Dedifferentiated amniotic fluid mesenchymal stem cell (primary cell): Measurements from ENCODE around the gene FAM111A.

Experiments
- DNase-seq: peaks from one replicate; pipeline ENCODE4 v3.0.0-alpha.2; 2016; ENCODE audit errors: extremely low spot score

FAM111A gene

DNA sequence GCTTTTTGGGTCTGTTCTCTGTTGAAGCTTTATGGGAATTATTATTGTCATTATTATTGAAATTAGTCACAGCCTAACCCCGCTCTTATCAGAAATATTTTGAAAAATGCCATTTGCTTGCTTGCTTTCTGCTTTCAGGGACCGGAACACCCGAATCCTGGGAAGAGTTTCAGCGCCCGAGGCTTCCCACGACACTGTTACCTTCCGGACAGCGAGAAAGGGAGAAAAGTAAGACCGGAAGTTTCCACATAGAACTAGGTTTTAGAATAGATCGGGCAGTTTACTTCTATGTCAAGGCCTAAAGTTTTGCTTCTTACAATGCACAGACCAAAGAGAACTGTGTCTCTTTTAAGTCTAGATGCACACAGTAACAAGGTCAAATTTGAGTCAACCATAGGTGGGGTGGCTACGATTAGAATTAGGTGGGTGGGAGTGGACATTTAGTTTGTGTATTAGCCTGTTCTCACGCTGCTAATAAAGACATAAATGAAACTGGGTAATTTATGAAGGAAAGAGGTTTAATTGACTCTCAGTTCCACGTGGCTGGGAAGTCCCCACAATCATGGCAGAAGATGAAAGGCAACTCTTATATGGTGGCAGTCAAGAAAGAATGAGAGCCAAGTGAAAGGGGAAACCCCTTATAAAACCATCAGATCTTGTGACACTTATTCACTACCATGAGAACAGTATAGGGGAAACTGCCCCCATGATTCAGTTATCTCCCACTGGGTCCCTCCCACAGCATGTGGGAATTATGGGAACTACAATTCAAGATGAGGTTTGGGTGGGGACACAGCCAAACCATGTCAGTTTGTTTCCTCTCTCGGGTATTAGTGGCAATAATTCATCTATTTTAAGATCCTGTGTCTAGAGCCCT is 57.1 kb downstream of the FAM111A start:
- DNase-seq = no peak

DNA sequence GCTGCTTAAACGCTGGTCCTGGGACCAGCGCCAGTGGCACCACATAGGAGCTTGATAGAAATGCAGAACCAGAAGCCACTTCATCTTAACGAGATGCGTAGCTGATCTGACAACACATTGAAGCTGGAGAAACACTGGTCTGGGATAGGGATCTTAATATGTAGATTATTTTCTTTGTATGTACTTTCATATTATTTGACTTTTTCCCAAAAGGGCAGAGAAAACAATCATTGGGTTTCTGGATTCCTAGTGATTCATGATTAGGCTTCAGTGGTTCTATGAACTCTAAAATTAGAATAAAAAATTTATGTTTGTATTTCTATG is 57.7 kb downstream of the FAM111A start:
- DNase-seq = no peak

- DNase-seq = no peak
Observed at GRCh38 chr11:59201353-59201752, 58.7 kb downstream of the FAM111A start.
